MM.1S (cell line): ENCODE data around the gene KRTAP10-1.

Experiments
- CTCF ChIP-seq: fragments of 300-600 bp; sonication (generic); IDR thresholded peaks from 2 replicates; pipeline ENCODE4 v1.5.1; 2016; ENCODE audit warnings: antibody characterized with exemption, low read length, mixed read lengths
- EZH2 ChIP-seq: fragments of 300-600 bp; sonication (generic); optimal IDR thresholded peaks from 2 replicates; pipeline ENCODE3; 2017; ENCODE audit warnings: low read depth, mild to moderate bottlenecking, antibody characterized with exemption, low read length, mixed read lengths

DNA sequence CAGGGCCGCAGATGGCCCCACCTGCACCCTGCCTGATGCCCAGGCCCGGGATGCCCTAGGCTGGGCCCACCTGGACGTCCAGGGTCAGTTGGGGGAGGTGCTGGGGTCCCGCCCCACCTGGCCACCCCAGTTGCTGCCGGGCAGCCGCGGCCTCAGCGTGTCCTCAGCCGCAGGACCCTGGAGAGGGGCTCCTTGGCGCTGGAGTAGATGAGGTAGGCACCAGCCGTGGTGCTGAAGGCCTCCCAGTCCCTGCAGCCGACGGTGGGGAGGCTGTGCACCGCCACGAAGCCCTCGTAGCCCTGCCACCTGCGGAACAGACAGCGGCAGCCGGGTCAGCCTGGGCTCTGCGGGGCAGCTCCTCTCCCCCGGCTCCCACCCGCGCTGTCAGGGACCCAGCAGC, 40.4 kb downstream of the KRTAP10-1 start:
- TF ChIP-seq CTCF (no peak), EZH2 (no peak)
